Measurements from ENCODE around the gene CASP6.
"Not testable (repeated sequence)": the region's sequence is repeated elsewhere in the genome, so short reads cannot be mapped to it uniquely, and the experiment has no call there.

CASP6 gene

DNA sequence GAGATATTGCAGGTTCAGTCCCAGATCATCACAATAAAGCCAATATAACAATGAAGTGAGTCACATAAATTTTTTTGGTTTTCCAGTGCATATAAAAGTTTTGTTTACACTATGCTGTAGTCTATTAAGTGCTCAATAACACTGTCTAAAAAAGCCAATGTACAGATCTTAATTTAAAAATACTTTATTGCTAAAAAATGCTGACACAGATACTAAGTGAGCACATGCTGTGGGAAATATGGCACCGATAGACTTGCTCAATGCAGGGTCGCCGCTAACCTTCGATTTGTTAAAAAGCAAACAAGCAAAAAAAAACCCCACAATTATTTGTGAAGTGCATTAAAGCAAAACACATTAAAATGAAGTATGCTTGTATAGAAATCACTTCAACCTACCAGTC lies 16.4 kb upstream of the CASP6 start:
- FAIRE-seq (no peak), DNase-seq (ENCODE audit: low spot score) (no peak)

GRCh38 chr4:109718759-109719158 lies 15.5 kb upstream of the CASP6 start:
- DNase-seq (ENCODE audit: low spot score) (no peak), FAIRE-seq (no peak)

GRCh38 chr4:109713500-109713899 lies 10.3 kb upstream of the CASP6 start:
- DNase-seq (ENCODE audit: low spot score): no peak
- no peak for FAIRE-seq

DNA sequence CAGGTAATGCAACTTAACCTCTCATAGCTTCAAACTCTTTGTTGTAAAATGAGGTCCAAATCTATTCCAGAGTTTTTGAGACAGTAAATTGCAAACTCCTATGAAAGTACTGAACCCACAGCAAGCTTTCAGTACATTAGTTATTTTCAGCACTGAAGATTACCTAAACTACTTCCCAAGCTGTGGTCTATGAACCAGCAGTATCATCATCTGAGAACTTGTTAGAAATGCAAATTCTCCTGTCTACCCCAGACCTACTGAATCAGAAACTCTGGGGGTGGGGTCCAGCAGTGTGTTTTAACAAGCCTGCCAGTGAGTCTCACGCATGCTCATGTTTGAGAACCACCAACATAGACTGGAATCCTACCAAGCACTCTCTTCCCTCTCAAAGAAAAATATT lies 5.7 kb upstream of the CASP6 start:
- no peak for FAIRE-seq

DNA sequence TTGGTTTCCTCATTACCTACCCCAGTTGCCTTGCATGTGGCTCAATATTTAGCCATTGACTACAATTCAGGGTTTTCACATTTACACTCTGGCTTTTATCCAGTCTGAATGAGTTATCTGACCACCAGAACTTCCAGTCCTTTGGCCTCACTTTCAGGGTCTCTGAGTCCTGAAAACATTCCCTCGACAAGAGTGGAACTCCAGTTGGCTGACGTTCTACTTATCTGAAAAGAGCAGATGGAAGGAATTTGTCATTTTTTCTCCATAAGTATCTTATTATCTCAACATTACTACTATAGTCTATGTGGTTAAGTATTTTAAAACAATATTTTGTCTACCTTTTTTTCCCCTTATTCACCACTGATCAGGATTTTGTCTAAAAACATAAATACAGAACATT lies 5.2 kb upstream of the CASP6 start:
- DNase-seq (ENCODE audit: low spot score) (no peak), FAIRE-seq (no peak)

More for the DNA sequence above, 5.7 kb upstream of the CASP6 start:
- no peak for DNase-seq (ENCODE audit: low spot score)

DNA sequence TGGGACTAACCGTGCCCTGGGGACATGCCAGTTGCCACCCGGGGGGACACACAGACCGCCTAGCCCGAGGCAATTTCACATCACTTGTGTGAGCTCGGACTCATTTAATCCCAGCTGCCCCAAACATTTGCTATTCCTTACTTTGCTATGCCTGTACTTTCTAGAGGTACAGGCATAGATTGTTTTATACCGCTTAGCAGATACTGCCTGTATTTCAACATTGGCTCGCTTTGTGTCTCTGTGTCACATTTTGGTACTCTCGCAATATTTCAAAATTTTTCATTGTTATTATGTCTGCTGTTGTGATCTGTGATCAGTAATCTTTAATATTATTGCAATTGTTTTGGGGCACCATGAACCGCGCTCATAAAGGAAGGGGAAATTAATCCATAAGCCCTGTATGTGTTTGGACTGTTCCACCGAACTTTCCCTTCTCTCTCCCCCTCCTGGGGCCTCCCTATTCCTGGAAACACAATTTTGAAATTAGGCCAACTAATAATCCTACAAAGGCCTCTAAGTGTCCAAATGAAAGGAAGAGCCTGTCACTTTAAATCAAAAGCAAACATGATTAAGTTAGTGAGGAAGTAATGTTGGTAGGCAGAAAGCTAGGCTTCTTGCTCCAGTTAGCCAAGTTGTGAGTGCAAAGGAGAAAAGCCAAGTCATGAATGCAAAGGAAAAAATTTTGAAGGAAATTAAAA lies 568 bp upstream of the CASP6 start:
- no peak for FAIRE-seq
- DNase-seq (ENCODE audit: low spot score): no peak

DNA sequence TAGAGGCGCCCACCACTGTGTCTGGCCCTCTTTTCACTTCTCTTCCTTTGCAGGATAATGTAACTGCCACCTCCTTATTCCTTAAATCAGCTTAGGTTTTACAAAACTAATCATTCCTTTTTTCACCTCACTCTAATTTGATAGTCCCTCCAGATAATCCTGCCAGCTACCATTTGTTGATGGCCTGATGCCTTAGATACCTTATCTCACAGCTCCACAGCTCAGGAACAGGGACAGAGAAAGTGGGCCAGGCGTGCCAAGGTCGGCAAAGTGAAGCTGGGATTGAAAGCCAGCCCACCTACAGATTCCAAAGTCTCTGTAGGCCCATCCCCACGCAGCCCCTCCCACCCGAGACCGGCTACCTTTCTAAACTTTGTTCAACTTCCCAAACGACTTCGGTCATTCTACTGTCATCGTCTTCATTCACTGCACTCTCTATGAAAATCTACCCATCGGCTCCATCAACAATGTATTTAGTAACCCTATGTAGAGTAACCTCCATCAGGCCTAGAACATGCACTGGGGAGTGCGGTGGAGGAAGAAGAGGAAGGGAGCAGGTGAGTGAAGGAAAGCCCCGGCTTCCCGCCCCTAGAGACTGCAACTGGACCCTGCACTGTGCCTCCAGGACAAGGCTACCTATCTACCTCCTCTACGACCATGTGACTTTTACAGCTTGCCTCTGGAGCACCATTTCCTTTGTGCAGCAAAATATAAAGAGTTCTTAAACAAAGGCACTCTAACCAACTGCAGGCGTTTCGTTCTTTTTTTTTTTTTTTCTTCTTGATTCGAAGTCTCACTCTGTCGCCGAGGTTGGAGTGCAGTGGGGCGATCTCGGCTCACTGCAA lies 1.5 kb downstream of the CASP6 start:
- no peak for FAIRE-seq
- peak; percentile 22 for DNase-seq (ENCODE audit: low spot score)

- no peak for FAIRE-seq
- no peak for DNase-seq (ENCODE audit: low spot score)
Measured at GRCh38 chr4:109699553-109700225, 3.6 kb downstream of the CASP6 start.

DNA sequence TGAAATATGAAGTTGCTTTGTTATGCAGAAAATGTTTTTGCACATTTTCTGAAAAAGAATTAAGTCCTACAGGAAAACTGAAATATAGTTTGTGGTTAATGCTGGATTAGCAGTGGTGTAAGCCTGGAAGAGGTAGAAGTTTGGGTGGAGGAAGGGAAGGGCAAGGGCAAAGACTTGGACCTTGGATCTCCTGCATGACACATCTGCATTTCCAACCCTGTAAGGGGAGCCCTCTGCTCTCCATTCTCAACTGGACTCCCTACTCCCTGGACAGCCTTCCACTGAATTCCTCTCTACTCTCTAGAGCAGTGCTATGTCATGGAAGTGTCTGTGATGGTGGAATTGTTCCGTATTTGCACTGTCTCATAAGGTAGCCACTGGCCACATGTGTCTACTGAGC lies 4.6 kb downstream of the CASP6 start:
- no peak for DNase-seq (ENCODE audit: low spot score)
- FAIRE-seq: no peak

DNA sequence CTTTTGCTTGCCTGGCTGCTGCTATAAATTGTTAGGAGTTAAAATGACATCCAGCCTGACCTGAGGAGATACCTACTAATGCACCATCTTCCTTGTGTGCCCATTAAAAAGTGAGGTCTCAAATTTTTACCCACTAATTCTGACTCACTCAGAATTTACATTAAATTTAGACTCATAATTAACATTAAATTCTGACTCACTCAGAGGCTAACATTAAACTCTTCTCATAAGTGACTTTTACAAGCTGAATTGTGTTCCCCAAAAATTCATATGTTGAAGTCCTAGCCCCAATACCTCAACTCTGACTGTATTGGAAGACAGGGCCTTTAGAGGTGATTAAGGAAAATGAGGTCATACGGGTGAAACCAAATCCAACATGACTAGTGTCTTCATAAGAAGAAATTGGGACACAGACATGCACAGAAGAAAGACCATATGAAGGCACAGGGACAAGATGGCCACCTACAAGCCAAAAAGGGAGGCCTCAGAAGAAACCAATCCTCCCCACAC lies 11.8 kb downstream of the CASP6 start:
- DNase-seq (ENCODE audit: low spot score) (no peak), FAIRE-seq (no peak)

DNA sequence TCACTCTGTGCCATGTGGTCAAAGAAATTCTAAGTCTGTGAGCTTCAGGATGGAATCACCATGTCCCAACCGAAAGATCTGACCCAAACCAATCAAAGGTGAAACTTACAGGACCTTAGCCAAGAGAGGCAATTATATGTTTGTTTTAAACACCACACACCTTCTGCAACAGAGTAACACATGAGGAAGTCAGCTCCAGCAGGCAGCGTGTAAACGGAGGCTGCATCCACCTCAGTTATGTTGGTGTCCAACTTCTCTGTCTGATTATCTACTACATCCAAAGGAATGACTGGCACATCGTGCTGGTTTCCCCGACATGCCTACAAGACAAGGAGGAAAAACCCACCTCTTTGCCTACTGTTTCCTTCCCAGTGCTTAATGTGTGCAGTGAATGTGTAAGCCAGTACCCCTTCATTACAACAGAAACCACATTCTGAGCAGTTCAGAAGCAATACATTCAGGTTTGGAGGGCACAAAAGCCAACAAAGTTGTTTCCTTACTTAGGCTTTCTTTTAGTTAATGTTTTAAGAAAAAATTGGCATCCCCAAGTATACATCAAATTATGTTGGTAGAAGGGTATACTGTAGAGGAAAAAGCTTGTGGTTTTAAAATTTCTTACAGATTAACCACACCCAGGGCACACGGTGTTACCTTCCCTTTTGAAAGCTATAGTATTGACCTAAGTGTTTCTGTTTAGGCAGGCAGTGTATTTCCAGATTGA lies 12.4 kb downstream of the CASP6 start:
- FAIRE-seq (no peak), DNase-seq (ENCODE audit: low spot score) (no peak)

DNA sequence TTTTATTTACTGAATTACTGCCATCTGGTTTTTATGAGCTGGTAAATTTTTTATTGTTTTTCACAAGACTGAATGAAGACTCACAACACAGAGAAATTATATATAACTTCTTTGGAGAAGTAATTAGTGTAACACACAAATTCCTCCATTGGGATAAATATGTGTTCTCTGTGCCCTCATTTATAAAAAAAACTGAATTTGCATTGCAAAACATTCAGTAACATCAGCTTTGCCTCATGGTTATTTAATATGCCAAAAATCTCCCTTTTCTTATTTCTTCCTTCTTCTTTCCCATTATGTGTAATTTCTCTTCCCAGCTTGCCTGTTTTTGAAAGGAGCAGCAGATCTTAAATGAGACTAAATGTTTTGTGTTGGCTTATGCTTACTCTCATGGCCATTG lies 18.5 kb downstream of the CASP6 start:
- FAIRE-seq: no peak
- no peak for DNase-seq (ENCODE audit: low spot score)

- no peak for DNase-seq (ENCODE audit: low spot score)
- FAIRE-seq: no peak
Measured at GRCh38 chr4:109683621-109684253, 19.5 kb downstream of the CASP6 start.

- FAIRE-seq (no peak), DNase-seq (ENCODE audit: low spot score) (no peak)
Measured at GRCh38 chr4:109682875-109683274, 20.4 kb downstream of the CASP6 start.

GRCh38 chr4:109678925-109679324 lies 24.3 kb downstream of the CASP6 start:
- not testable (repeated sequence) for DNase-seq (ENCODE audit: low spot score); FAIRE-seq

DNA sequence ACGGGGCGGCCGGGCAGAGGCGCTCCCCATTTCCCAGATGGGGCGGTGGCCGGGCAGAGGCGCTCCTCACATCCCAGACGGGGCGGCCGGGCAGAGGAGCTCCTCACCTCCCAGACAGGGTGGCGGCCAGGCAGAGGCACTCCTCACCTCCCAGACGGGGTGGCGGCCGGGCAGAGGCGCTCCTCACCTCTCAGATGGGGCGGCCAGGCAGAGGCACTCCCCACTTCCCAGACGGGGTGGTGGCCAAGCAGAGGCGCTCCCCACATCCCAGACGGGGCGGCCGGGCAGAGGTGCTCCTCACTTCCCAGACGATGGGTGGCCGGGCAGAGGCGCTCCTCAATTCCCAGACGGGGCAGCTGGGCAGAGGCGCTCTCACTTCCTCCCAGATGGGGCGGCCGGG lies 24.8 kb downstream of the CASP6 start:
- not testable (repeated sequence) for FAIRE-seq; DNase-seq (ENCODE audit: low spot score)

DNA sequence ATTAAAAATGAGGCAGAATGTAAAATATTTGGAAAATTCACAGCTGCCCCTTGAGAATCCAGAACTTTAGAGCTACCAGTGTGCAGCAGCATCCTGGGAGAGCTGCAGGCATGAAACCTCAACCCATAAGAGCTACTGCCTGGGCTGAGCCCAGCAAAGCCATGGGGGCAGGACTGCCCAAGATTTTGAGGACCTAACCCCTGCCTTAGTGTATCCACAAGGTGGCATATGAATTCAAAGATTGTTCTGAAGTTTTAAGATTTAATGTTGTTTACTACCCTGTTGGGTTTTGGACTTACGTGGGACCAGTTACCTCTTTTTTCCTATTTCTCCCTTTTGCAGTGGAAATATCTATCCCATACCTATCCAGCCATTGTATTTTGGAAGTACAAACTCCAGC lies 26.4 kb downstream of the CASP6 start:
- DNase-seq (ENCODE audit: low spot score): no peak
- no peak for FAIRE-seq

DNA sequence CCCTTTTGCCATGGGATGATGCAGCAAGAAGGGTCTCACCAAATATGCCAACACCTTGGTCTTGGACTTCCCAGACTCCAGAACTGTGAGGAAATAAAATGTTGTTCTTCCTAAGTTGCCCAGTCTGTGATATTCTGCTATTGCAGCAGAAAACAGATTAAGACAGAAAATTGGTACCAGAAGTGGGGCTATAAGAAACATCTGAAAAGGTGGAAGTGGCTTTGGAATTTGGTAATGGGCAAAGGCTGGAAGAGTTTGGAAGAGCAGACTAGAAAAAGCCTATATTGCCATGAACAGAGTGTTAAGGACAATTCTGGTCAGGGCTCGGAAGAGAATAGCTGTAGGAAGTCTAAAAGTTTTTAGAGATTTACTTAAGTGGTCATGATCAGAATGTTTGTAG lies 27.4 kb downstream of the CASP6 start:
- DNase-seq (ENCODE audit: low spot score) (no peak), FAIRE-seq (no peak)

DNA sequence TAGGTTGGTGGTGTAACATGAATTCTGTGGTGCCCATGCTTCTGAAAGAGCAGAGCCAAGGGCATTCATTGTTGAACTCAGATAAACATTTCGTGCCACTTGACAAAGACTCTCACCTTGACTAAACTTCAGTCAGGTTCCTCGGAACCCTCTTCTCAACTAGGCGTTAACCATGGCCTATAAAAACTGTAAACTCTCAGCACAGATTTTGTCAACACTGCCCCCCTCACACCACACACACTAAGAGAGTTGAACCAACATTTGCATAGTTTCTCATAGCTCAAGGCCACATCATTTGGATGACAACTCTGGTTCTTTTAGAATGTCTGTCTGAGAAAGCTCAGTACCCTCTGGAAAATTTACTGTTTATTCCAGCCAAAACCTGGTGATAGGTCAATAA lies 28.1 kb downstream of the CASP6 start:
- no peak for FAIRE-seq

DNA sequence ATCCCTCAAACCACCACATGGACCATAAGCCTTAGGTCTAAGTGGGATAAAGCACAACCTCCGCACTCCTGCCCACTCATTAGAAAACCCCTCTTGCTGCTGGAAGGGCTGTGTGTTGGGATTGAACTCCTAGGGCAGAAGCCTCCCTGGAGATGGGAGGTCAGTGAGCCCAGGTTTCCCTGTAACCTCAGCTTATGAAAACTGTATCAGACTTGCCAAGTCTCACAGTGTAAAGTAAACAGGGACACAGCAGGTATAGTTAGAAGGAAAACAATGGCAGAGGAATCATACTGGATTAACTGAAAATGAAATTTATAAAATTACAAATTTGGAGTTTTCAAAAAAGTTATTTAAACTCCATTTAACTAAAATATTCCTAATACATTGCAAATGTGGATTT lies 29.9 kb downstream of the CASP6 start:
- no peak for FAIRE-seq

More for the DNA sequence above, 28.1 kb downstream of the CASP6 start:
- DNase-seq (ENCODE audit: low spot score): no peak

More for the DNA sequence above, 29.9 kb downstream of the CASP6 start:
- no peak for DNase-seq (ENCODE audit: low spot score)
